UCSD-AML1 (cell line): ENCODE measurements around the gene LGI2.
"Not testable (repeated sequence)": the region's sequence is repeated elsewhere in the genome, so short reads cannot be mapped to it uniquely, and the experiment has no call there.

Experiments
- DNase-seq: peaks from one replicate; lab custom pipeline; 2025; ENCODE audit not compliant: unreplicated experiment; lab: John Stamatoyannopoulos, UW

LGI2 gene

DNA sequence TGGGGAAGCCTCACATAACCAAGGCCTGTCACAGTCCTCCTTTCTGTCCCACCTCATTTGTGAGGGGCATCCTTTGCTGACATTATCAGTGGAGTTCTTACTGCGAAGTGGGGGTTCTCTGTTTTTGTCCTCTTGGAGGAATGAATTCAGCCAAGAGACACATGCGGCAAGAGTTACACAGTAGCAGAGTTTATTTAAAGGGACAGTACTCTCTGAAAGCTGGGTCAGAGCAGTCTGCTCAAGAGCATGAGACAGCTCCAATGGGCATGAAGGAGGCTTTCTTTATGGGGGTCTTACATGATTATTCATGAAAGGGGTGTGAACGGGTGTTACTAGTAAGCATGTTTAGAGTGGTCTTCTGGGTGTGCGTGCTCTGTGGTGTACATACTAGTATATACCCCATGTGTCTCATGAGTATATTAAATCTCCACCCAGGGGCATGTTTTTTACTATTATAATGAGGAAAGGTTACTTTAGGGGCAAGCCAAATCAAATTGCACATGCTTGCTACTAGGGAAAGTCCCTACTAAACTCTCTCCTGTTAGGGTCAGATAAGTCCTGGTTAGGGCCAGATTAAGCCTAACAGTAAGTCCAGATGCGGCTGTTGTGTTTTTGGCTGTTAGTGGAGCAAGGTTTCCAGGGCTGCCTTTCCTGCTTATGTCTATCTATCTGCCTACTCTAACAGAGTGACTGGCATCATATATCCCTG is 19.8 kb upstream of the LGI2 start:
- DNase-seq, result no peak

GRCh38 chr4:25043548-25043947 is 12.8 kb upstream of the LGI2 start:
- no peak for DNase-seq

DNA sequence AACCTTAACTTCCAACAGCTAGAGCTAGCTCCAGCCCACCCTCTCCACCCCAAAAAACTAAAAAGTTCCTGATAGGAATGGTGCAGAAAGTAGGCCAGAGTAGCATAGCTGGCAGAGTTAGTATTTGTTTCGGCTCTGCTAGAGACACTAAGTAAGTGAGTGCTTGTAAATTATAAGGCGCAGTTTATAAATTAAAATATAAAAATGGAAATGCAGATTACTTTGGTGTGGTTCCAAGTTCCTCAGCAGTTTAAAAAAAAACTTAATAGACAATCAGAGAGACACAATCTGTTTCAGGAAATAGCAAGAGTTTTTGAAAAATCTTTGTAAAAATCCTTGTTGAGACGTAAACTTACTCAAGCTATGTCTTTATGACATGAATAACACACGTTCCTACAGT is 2.8 kb upstream of the LGI2 start:
- no peak for DNase-seq

DNA sequence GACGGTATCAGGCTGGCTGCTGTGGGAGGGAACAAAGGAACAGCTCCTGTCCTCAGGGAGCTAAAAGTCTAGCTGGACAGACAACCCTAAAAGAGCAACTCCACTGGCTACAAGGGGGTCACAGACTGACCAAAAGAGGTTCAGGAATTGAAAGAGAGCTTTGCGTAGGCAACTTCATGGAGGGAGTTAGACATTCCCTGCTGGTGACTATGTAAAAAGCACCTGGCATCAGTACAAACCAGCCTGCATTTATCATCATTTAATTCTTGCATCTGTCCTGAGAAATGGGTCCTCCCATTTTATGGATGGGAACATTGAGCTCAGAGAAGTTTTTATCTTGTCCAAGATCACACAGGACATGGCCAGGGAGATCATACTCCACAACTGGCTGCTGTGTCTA is 1.4 kb upstream of the LGI2 start:
- DNase-seq, result no peak

DNA sequence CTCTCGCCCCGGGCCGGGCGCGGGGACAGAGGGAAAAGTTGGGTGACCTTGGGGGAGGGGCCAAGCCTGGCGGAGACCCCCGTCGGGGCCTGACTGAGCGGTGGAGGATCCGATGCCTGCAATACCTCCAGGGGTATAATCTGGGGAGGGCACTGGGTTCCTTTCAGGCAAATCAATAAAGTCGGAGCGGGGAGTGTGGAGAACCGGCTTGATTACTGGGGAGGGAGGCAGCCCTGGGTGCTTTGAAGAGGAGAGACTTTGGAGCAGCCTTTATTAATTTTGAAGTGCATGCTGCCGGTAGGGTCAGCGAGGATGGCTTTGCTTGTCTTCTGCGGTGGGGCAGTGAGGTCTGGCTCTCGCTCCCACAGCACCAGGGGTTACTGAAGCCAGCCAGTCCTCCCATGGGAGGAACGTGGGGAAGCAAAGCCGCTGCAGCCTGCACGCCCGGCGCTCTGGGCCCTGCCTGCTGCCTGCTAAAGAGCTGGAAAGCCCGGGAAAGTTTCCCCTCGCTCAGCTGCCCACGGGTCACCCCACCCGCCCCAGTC is 403 bp upstream of the LGI2 start:
- DNase-seq, result no peak

DNA sequence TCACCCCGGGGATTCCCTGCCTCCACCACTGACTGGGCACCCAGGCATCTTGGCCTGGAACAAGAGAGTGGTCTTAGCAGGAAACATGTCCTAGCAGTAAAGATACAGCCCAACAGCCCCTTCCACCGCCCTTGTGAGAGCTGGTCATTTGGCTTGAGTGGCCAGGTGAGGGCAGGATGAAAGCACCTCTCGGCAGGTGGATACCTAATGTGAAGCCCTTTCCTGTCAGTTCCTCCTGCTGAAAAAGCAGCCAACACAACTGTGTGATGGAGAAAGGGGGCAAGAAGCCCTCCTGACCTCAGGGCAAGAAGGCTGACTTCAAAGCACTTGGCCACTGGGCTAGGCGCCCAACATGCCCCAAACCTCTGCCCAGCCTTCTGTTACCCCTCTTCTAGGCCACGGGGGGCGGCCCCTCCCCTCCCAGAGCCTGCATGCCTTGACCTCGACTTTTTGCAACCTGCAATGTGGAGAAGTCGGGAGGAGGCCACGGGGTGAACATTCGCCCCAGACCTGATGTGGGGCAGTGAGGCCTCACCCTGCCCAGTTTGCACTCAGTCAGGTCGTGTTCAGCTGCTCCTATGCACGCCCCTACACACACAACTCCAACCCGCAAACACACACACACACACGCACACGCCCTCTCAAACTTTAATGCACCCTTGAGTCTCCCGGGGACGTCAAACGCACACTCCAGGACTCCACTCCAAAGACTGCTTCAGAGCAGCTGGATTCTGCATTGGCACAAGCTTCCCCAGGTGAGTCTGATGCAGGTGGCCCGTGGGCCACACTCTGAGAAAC is 1.1 kb downstream of the LGI2 start:
- DNase-seq, result no peak

- no peak for DNase-seq
These were observed 1.9 kb downstream of the LGI2 start for GRCh38 chr4:25028851-25029250.

GRCh38 chr4:25022766-25023165 is 8.0 kb downstream of the LGI2 start:
- DNase-seq, result no peak

GRCh38 chr4:25021216-25021615 is 9.5 kb downstream of the LGI2 start:
- DNase-seq, result no peak

- DNase-seq, result no peak
These were observed 10.5 kb downstream of the LGI2 start for GRCh38 chr4:25020236-25020635.

GRCh38 chr4:25019501-25019900 is 11.2 kb downstream of the LGI2 start:
- DNase-seq, result no peak

- DNase-seq, result no peak
These were observed 15.7 kb downstream of the LGI2 start for GRCh38 chr4:25015012-25015411.

DNA sequence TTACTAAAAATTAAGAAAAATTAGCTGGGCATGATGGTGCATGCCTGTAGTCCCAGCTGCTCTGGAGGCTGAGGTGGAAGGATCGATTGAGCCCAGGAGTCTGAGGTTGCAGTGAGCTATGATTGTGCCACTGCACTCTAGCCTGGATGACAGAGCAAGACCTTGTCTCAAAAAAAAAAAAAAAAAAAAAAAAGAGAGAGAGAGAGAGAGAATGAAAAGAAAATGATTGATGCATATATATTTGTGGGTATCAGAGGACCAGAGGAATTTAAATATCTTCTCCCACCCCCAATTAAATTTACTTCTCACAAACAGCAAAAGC is 16.1 kb downstream of the LGI2 start:
- not testable (repeated sequence) for DNase-seq

GRCh38 chr4:25013756-25014661 is 16.7 kb downstream of the LGI2 start:
- DNase-seq, result no peak

DNA sequence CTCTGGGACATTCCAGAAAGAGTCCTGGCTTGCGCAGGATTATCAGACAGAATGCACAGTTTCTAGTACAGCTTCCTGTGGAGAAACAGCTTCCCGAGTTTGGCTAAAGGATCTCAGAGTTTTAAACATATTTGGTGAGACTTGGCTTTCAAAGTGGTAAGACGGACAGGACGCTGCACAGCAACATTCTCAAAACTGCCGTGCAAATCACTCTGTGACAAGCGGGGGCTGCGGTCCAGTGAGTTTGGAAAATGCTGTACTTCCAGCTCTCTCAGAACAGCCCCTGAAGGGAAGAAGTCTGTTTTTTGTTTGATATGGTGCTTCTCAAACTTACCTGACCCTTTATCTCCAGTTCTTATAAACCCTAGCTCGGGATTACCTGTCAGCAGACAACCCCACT is 18.1 kb downstream of the LGI2 start:
- no peak for DNase-seq

DNA sequence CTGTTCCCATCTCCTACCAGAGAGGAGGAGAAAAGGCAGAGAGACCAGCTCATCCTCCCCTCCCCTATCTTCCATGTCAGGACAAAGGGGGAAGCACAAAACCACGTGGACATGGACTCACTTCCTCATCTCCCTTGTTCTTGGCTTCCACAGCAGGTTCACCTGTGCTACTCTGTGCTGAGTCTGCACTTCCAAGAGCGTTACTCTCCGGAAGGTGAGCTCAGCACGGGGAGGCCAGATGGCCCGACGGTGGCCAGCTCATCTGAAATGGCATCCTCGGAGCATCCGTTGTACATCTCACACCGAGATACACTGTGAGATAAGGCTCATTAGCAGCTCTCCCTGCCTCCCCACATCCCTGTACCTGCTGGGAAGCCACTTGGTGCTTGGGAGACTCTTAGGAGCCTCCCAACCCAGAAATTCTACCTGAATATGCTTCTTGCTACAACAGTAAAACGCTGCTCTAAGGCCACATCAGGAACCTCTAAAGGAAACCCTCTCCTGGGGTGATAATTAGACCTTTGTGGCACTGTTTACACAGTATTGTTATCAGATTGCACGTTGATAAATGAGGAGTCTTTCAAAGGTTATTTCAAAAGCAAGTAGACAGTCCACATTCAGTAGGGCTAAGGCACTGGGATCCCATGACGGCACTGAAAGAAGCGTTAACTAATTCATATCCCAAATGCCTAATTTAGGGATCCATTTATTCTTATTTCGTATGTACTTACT is 19.4 kb downstream of the LGI2 start:
- no peak for DNase-seq

DNA sequence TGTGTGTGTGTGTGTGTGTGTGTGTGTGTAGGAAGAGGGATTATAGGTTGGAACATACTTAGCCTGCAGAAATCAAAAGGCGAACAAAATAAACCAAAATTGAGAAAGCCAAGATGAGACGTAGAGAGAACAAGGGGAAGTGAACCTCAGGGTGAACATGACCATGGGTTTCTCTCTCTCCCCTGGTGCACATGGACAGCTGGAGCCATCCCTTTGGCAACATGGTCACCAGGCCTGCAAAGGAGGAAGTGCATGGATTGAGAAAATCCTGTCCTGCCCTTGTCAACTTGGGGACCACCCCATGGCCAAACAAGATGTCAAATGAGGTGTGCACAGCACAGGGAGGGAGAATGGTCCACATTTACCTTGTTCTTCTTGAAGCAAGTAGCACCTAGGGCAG is 23.1 kb downstream of the LGI2 start:
- DNase-seq, result no peak

- DNase-seq, result no peak
These were observed 28.1 kb downstream of the LGI2 start for GRCh38 chr4:25002681-25003080.

DNA sequence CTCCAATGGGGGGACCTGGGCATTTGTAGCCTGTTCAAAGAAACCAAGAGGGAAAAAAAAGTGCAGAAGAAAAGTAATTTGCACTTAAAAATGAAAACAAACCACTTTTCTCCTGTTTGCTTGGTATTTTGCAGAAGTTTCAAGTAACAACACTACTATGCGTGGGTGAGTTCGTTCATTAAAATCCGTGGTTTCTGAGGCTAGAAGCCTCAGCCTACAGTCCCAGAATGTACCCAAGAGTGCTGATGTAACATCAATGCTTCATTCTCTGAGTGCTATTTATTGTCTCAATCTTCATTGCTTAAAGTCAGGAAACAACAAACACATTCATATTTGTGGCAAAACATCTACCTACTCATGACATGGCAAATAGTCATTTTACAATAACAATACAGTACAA is 29.2 kb downstream of the LGI2 start:
- no peak for DNase-seq

DNA sequence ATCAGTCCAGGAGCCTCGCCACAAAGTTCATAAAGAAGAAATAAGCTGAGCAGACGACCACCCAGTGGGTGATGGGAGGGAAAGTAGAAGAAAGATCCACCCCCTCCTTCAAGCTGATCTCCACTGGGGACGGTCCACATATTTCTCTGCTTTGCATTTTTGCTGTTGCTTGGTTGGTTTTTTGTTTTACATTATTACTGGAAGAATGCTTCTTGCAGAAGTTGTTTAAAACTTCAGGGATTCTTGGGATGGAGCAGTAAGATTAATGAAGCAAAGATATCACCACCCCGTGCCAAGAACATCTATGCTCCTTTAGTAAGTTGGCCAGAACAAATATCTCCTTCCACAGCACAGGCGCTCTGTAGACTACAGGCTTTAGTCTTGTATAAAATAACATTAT is 30.1 kb downstream of the LGI2 start:
- no peak for DNase-seq
